GM21528 (cell line): ENCODE results near the gene HSPA1B.
"Not testable (repeated sequence)": the region's sequence is repeated elsewhere in the genome, so short reads cannot be mapped to it uniquely, and the experiment has no call there.

ENCODE experiments used
- ATAC-seq: cut with Tn5 transposase; IDR thresholded peaks from one replicate; pipeline ENCODE4 v1.9.1; 2021; ENCODE audit warnings: mild to moderate bottlenecking, moderate library complexity; ENCODE audit not compliant: unreplicated experiment, low FRiP score

HSPA1B gene

DNA sequence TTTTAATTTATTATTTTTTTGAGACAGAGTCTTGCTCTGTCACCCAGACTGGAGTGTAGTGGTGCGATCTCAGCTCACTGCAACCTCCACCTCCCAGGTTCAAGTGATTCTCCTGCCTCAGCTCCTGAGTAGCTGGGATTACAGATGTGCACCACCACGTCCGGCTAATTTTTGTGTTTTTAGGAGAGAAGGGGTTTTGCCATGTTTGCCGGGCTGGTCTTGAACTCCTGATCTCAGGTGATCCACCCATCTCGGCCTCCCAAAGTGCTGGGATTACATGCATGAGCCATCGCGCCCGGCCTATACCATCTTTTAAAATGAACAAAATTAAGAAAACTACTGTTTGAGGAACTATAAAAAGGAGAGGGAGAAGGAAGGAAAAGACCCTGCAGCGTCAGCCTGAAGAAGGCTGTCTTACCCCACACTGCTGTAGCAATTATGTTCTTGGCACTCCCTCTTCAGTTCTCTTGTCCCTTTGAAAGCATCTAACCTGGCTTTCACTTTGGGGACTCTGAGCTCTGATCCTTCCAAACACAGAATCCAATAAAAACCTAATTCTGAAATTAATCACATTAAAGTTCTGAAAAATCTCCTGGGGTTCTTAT is 3.8 kb upstream of the HSPA1B start:
- not testable (repeated sequence) for ATAC-seq

DNA sequence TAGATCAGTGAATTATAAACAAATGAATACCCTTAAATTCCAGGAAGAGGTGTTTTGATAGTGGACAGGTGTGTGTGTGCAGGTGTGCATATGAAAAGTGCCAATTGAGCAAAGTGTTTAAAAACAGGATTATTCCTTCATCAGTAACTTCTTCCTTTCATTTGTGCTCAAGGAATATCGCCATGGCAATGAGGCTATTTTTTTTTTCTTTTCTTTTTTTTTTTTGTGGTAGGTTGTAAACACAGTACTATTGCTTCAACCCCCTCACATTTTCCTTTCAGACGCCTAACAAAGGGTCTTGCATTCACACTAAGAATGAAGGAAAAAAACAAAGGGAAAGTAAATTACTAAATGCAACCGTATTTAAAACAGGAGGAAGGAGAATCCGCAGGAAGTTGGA is 2.0 kb upstream of the HSPA1B start:
- no peak for ATAC-seq

DNA sequence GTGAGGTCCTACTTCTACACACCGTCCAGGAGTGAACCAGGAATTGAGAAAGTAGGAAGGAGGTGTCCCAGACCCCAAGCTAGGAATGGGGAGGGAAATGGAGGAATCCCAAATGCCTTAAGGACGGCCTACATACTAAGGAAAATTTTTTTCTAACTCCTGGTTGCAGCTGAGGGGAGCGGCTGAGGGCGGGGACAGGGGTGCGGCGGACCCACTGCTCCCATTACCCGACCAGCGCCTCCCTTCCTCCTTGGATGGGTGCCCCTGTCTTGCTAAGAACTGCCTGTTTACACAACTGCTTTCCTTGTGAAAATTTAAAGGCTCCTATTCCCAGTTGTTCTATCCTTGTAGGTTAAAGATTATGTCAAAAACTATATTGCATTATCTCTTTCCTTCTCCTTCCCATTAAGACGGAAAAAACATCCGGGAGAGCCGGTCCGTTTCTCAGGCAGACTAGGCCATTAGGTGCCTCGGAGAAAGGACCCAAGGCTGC is 699 bp upstream of the HSPA1B start:
- ATAC-seq = no peak

DNA sequence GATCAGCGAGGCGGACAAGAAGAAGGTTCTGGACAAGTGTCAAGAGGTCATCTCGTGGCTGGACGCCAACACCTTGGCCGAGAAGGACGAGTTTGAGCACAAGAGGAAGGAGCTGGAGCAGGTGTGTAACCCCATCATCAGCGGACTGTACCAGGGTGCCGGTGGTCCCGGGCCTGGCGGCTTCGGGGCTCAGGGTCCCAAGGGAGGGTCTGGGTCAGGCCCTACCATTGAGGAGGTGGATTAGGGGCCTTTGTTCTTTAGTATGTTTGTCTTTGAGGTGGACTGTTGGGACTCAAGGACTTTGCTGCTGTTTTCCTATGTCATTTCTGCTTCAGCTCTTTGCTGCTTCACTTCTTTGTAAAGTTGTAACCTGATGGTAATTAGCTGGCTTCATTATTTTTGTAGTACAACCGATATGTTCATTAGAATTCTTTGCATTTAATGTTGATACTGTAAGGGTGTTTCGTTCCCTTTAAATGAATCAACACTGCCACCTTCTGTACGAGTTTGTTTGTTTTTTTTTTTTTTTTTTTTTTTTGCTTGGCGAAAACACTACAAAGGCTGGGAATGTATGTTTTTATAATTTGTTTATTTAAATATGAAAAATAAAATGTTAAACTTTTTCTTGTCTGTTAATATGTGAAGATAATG is 2.2 kb downstream of the HSPA1B start:
- no peak for ATAC-seq

DNA sequence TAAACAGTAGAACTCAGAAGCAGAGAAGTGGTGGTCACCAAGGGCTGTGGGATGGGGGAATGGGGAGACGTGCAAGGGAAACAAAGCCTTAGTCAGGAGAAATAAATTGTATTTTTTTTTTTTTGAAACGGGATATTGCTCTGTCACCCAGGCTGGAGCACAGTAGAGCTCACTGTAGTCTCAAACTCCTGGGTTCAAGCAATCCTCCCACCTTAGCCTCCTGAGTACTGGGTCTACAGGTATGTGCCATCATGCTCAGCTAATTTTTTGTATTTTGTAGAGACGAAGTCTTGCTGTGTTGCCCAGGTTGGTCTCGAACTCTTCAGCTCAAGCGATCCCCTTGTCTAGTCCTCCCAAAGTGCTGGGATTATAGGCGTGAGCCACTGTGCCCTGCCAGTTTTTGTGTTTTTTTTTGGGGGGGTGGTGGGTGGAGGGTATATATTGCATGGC is 3.4 kb downstream of the HSPA1B start:
- no peak for ATAC-seq

DNA sequence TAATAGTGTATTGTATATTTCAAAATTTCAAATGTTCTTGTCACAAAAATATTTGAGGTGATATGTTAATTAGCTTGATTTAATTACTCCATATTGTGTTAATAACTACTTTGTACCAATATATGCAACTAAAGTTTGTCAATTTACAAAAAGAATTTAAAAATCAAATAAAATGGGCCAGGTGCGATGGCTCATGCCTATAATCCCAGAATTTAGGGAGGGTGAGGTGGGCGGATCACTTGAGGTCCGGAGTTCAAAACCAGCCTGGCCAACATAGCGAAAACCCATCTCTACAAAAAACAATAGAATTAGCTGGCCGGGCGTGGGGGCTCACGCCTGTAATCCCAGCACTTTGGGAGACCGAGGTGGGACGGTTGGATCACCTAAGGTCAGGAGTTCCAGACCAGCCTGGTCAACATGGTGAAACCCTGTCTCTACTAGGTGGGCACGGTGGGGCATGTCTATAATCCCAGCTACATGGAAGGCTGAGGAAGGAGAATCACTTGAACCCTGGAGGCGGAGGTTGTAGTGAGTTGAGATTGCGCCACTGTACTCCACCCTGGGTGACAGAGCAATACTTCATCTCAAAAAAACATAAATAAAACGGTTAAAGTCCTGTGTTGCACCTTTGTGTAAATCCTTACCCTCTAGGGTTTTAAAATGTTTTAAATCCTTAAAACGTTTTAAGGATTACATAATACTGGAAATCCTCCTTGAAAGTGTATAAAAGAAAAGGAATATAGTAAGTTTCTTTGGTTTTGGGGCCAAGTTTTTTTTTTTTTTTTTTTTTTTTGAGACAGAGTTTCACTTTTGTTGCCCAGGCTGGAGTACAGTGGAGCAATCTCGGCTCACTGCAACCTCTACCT is 4.0 kb downstream of the HSPA1B start:
- ATAC-seq = no peak

DNA sequence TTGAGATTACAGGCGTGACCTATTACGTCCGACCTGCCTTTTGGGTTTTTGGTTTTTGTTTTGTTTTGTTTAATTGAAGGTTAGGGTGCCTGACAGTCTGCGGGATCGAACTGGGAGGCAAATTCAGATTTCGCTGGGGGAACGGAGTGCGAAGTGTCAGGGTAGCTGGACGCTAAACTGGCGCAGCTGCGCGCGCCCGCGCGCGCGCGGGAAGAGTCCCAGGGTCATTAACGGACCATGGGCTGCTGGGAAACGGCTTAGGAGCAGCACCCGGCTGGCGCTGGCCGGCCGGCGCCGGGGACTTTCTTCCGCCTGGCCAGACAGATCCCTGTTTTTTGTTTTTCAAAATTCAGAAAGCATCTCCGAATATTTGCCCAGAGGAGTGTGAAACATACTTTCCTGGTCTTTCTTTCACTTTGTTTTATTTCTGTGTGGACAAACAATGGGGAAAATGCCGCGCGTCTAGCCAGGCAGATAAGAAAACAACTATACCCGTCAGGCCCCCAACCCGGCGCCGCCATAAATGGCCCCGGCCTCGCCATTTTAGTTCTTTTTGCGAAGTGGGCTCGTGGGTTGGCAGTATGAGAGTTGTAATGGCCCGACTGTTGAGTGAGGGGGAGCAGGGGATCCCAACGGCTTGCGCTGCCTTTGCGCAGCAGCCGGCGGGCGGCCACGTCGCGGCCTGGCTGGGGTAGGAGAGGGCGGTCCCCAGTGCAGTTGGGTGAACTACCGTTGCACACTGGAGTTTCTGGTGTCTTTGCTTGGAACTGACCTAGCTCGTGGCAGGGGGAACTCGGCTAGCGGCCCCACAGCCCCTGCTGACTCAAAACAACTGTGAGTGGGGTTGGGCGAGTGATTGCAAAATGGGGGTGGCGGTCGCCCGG is 7.1 kb downstream of the HSPA1B start:
- no peak for ATAC-seq

DNA sequence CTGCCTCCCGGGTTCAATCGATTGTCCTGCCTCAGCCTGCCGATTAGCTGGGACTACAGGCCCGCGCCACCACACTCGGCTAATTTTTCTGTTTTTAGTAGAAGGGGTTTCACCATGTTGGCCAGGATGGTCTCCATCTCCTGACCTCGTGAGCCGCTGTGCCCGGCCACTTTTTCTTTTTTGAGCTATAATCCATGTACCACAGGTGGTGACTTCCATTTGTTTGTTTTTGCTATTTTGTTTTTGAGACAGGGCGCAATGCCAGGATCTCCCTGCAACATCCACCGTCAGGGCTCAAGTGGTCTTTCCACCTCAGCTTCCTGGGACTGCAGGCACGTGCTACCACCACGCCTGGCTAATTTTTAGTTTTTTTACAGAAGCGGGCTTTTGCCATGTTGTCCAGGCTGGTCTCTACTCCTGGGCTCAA is 8.5 kb downstream of the HSPA1B start:
- no peak for ATAC-seq

DNA sequence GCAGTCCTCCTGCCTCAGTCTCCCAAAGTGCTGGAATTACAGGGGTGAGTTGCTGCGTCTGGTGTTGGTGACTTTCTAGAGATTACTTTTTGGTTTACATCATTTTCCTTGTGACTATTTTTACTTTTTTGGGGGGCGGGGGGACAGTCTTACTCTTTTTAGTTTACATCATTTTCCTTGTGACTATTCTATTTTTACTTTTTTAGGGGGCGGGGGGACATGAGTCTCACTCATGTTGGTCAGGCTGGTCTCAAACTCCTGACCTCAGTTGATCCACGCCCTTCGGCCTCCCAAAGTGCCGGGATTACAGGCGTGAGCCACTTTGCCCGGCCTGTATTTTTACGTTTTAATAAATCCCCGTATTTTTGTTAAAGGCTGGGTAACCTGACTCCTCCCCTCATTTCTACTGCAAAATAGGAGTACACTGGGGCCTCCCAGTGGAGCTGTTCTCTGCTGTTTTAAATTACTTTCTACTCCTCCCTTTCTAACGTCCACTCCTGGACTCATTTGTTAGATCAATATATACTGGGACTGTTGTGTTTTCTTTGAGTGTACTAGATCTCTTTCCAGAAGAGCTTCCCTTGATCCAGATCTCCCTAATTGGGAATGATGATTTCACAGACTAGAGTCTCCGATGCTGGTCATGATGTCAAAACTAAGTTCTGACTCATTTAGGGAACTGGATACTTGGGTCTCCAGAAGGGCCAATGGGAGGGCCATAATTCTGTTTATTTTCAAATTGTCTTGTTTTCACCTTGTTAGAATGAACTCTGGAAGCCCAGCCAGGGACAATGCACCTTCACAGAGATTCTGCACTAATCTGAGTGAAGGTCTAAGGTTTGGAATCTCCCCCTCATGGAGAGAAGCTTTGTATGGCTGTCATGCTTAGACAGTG is 9.2 kb downstream of the HSPA1B start:
- no peak for ATAC-seq

DNA sequence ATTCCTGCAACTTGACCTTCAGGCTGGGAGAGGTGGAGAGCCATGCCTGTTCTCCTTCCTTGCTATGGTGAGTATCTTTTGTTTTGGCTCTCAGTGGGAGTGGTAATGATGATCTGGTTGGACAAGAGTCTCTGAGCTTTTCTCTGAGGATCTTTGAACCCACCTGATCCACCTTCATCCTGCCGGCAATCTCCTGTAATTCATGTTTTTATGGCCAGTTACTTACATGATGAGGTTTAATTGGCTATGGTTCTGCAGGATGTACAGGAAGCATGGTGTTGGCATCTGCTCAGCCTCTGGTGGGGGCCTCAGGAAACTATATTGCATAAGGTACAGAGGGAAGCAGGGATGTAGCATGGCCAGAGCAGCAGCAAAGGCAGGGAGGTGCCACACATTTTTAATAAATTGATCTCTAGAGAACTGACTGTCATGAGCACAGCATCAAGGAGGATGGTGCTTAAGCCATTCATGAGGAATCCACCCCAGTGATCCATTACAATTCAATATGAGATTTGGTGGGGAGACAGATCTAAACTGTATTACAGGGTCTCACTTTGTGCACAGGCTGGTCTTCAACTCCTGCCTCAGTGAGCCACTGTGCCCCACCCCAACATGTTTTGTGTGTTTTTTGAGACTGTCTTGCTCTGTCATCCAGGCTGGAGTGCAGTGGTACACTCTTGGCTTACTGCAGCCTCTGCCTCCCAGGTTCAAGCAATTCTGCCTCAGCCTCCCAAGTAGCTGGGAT is 10.0 kb downstream of the HSPA1B start:
- no peak for ATAC-seq

DNA sequence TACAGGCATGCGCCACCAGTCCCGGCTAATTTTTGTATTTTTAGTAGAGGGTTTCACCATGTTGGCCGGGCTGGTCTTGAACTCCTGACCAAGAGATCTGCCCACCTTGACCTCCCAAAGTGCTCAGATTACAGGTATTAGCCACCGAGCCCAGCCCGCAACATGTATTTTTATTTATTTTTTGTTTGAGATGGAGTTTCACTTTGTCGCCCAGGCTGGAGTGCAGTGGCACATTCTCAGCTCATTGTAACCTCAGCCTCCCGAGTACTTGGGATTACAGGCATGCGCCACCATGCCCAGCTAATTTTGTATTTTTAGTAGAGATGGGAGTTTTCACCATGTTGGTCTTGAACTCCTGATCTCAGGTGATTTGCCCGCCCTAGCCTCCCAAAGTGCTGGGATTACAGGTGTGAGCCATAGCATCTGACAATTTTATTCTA is 10.6 kb downstream of the HSPA1B start:
- ATAC-seq = not testable (repeated sequence)

DNA sequence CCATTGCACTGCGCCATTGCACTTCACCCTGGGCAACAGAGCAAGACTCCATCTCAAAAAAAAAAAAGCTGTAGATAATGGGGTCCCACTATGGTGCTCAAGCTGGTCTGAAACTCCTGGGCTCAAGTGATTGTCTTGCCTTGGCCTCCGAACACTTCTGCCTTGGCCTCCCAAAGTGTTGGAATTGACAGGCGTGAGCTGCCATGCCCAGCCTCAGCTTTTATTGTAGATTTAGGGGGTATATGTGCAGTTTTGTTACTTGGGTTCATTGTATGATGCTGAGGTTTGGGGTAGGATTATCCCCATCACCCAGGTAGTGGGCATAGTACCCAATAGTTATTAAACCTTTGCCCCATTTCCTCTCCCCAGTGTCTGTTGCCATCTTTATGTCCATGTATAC is 11.4 kb downstream of the HSPA1B start:
- ATAC-seq = no peak

DNA sequence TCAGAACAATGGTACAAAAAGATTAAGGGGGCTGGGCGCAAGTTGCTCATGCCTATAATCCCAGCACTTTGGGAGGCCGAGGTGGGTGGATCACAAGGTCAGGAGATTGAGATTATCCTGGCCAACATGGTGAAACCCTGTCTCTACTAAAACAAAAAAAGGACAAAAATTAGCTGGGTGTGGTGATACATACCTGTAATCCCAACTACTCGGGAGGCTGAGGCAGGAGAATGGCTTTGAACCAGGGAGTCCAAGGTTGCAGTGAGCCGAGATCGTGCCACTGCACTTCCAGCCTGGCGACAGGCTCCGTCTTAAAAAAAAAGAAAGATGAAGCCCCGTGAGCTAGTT is 12.2 kb downstream of the HSPA1B start:
- not testable (repeated sequence) for ATAC-seq

DNA sequence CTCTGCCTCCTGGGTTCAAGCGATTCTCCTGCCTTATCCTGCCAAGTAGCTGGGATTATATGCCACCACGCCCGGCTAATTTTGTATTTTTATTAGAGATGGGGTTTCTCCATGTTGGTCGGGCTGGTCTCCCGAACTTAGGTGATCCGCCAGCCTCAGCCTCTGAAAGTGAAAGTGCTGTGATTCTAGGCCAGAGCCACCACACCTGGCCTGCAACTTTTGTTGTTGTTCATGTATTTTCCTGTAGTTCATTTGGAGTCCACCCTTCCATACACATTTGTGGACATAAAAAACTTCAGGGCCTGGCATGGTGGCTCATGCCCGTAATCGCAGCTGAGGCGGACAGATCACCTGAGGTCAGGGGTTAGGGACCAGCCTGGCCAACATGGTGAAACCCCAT is 14.5 kb downstream of the HSPA1B start:
- no peak for ATAC-seq

DNA sequence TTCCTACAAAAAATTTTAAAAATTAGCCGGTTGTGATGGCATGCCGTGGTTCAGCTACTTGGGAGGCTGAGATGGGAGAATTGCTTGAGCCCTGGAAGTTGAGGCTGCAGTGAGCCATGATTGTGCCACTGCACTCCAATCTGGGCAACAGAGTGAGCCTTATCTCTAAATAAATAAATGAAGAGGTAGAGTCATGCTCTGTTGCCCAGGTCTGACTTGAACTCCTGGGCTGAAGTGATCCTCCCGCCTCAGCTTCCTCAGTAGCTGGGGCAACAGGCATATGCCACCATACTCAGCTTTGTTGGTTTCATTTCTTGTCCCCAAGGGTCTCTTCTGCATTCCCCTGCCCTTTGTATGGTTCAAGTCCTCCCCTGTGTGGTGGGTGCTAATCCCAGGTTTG is 17.0 kb downstream of the HSPA1B start:
- ATAC-seq = no peak

DNA sequence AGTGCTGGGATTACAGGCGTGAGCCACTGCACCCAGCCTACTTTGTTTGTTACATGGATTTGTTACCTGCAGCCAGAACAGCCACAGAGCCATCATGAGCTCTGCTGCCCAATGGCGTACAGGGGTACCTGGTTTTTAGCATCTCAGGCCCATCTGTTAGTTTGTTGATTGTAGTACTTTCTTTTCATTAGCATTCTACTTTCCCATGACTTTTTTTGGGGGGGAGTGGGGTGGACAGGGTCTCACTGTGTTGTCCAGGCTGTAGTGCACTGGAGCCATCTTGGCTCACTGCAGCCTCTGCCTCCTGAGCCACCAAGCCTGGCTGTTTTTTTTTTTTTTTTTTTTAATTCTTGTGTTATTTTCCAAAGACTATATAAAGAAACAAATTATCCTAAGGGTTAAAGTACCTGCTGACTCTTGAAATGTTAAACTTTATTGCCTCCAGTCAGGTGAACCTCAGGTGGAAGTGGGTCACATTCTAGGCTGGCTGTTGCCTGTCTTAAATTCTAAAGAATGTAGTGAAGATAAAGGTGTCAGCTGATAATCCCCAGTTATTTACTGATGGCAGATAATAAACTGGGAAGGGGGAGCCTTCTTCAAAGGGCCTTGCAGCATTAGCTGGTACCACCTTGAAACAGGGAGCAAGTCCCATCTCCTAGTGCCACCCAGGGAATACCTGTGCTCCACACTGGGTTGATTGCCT is 19.9 kb downstream of the HSPA1B start:
- ATAC-seq = no peak

DNA sequence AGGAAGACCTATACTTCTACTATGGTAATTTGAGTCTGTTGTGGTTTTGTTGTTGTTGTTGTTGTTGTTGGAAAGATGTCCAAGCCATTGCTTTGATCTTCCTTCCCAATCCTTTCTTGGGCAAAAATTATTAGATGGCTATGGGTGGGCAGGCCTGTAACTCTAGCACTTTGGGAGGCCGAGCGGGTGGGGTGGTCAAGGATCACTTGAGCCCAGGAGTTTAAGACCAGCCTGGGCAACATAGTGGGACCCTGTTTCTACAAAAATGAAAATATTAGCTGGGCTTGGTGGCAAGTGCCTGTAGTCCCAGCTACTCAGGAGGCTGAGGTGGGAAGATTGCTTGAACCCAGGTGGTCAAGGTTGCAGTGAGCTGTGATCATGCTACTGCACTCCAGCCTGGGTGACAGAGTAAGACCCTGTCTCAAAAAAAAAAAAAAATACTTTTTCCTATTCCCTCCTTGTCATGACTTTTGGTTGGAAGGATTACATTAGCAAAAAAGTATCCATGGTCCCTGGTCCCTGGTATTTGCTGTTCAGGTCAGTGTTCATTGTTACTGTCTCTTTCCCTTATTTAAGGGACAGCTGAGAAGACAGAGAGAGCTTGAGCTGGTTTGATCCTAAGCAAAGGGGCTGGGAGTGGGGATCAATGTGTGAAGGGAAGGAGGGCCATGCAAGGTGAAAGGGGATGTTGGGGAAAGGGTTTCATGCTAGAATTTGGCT is 23.4 kb downstream of the HSPA1B start:
- ATAC-seq = no peak

DNA sequence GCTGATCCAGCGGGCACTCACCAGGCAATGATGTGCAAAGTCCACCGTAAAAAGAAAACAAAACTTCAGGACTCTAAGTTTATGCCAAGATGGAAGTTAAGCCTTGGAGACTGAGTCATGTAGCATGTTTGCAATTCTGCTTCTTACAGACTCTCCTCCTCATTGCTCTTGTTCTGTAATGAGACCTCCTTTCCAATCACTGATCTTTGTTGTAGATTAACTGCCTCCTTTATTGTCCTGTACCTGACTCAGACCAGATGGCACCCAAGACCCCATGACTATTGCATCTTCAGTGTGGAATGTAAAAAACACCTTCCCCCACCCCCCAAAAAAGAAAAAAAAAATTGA is 23.9 kb downstream of the HSPA1B start:
- no peak for ATAC-seq
